NCI-H82 treated with DMSO at 0.1 percent for 48 hours (cell line): ENCODE data around the gene DDB1.

Experiments used
- DNase-seq: peaks from one replicate; lab custom pipeline; 2025; ENCODE audit not compliant: unreplicated experiment; lab: John Stamatoyannopoulos, UW

Gene DDB1

DNA sequence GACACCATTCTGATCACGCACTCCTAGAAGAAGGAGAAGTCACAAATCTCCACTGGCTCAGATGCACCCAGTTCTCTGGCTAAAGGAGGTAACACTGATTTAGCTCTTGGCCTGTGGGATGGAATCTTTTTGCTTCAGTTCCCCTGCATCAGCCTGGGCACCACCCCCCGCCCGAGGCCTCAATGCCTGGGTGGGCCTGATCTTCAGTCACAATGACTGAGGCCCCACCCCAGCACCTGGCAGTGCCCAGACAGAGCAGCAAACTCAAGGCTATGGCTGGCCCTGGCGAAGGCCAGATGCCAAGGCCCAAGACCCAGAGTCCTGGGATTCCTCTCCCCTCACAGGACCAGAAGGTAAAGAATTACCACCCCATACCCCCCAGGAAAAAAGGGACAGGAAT, 23.8 kb upstream of the DDB1 start:
- DNase-seq: no peak

DNA sequence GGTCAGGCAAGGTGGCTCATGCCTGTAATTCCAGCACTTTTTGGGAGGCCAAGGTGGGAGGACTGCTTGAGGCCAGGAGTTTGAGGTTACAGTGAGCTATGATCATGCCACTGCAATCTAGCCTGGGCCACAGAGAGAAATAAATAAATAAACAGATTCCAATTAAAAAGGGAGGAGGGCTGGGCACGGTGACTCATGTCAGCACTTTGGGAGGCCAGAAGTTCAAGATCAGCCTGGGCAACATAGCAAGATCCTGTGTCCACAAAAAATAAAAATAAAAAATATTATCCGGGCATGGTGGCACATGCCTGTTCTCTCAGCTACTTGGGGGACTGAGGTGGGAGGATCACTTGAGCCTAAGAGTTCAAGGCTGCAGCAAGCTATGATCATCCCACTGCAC, 21.3 kb upstream of the DDB1 start:
- DNase-seq: no peak

DNA sequence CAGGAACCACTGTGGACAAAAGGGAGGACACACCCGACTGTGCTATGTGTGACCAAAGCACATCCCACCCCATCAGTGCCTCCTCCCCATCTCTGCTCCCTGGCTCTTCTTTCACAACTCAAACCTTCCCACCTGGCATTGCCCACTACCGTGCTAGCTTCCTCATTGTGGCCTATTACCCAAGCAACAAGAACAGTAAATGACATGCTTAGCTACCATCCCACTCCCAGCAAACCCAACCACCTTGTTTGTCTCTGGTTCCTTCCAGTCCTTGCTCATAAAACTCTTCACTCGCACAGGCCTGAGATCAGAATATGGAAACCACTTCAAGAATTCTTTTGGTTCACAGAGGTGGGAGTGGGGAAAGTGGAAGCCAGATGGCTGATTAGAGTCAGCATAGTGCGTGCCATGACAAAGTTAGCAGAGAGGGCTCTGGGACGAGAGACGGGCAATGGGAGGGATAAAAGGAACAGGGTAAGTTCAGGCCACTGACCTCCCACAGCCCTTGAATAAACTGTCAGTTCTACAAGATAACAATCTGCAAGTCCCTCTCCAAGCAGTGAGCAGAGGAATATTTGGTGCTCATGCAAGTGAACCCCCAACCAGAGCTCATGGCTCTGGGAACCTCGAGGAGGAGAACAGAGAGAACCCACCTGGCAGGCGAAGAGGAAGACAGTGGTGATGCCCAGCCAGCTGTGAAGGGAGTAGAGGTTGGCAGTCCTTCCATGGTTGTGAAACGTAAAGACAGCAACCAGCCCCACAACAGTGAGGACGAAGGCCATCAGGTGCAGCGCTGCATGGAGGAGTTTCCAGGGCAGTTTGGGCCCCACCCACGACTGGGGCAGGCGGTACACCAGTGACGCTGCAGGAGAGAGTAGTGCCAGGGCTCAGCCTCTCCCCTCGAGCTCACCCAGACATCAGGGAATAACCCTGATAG, 20.5 kb upstream of the DDB1 start:
- DNase-seq: no peak

DNA sequence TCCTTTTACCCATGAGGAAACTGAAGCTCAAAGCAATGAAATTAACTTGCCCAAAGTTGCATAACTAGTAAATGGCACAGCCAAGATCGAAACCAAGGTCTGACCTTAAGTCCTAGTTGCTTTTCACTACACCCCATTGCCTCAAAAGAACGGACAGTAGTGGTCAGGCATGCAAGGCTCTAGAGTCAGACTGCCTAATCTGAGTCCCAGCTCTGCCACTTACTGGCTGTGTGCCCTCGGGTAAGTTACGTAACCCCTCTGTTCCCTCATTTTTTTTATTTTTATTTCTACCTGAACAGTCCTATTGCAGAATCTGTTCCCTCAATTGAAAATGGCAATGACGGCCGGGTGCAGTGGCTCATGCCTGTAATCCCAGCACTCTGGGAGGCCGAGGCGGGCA, 19.1 kb upstream of the DDB1 start:
- no peak for DNase-seq

DNA sequence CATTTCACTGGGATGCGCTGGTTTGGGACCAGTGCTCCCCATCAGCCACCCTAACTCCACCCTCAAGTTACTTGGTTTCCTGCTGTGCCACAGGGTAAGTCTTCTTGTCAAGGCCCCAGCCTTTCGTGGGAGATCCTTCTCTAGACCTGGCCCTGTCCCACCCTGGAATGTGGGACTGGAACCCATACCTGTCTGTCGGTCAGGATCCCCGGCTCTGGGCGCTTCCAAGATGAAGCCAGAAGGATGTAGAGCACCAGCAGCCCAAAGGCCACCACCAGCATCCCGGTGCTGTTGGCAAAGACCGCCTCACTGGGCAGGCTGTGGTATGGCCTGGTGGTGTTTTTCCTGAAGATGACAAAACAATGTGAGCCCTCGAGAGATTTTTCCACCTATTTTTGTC, 17.9 kb upstream of the DDB1 start:
- no peak for DNase-seq

DNA sequence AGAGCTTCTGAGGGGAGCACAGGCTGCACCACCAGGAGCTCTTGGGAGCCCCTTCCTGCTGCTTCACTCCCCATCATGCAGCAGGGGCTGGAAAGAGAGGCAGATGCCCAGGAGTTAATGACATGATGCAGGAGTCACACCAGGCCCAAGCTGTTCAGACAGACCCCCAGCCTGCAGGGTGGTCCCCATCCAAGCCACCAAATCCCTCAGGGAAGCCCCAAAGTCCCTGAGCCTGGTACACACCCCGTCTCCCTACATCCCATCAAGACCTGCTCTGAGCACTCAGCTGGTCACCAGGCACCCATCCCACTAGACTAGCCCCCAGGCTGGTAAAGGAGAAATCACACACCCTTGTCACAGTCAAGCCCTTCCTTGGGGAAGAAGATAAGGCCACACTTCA, 17.4 kb upstream of the DDB1 start:
- no peak for DNase-seq

DNA sequence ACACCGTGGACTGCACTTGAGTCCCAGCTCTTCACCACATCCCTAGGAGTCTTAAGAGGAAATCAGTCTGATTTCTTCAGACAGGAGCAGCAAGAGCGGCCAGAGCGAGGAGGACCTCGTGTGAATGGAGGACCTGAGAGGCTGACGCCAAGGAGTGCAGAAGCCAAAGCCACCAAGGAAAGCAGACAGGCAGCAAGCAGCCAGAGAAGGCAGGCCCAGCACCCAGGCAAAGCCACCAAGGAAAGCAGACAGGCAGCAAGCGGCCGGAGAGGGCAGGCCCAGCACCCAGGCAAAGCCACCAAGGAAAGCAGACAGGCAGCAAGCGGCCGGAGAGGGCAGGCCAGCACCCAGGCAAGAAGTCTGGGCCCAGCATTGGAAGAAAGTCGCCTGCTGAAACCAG, 17.0 kb upstream of the DDB1 start:
- DNase-seq: no peak

DNA sequence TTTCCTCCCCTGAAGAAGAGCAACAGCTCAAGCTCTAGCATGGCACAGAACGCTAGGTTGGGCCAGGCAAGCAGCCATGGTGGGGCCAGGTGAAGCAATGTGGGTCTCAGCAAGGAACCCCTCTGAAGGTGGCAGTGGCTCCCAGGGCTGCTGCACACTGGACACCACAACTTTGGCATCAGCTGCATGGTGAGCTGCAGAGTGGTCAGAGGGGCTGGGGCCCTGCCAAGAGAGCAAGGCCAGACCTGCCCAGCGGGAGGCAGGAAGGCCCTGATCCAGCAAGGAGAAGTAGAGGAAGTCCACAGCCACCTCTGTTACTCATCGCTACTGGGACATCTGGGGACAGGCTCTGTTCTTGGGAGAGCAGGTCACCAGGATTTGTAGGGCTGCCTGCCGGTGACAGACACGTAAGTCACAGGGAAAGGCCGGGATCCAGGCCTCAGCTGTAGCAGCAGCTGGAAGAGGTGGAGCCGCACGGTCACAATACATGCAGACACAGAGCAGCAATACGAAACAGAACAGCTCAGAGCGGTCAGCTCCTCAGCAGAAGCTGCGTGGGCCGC, 16.4 kb upstream of the DDB1 start:
- DNase-seq: no peak

DNA sequence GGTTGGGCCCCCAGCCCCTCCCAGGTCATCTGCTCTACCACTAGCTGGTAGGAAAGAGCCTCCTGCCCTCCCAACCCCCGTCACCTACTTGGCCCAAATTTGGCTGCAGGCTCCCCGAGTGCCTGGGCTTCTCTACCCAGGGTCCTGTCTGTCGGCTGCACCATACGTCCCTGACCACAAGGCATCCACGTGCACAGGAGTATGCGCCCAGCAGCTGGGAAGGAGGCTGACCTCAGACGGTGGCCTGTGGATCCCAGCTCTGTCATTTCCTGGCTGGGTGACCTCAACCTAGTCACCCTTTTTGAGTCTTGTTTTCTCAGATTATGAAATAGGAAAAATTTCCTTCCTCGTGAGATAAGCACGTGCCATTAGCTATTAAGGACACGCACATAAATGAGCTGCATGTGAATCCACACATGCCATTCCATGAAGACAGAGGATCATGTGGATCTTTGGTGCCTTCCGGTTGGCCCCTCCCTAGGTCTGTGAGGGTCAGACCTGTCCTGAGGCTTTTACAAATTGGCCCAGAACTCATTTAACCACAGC, 15.1 kb upstream of the DDB1 start:
- no peak for DNase-seq

DNA sequence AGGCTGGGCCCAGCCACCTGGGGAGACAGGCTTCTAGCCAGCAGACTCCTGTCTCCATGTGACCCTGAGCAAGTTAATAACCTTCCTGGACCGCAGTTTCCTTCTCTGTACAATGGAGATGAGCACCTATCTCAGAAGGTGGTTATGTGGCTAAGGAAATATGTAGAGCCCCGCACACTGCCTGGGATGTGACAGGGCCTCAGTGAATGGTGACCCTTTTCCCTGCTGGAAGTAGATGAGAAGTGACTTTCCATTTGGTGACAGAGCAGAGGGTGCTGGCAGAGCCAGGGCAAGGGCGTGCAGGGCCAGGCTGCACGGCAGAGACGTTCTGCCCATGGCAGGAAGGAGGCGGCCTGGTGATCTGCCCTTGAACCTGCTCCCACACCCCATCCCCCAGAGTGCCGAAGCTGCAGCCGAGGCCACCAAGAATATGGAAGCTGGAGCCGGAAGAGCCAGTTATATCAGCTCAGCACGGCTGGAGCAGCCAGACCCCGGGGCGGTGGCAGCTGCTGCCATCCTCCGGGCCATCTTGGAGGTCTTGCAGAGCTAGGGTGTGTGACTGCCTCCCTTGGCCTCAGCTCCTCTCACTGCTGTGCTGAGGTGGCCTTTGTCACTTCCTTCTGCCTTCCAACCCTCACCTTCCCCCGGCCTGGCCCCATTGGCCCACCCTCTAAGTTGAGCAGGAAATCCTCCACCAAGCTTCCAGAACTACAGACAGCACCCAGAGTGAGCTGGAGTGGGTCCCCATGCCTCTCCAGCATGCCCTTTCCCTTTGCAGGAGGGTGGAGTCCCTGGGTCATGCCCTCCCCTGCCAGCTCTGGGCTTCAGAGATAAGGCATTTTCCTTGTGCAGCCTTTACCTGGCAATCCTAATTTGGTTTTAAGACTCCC, 13.3 kb upstream of the DDB1 start:
- no peak for DNase-seq

DNA sequence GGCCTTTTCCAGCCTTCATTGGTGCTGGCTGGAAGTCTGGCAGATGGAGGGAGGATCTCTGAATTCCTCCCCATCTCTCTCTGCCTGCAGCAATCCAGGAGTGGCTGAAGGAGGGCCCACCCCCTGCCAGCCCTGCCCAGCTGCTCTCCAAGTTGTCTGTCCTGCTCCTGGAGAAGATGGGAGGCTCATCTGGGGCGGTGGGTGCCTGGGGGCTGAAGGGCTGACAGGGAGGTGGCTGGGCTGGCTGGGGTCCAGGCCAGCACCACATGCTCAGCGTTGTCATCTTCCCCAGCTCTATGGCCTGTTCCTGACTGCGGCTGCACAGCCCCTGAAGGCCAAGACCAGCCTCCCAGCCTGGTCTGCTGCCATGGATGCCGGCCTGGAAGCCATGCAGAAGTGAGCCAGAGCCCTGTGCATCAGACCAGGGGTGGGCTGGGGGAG, 12.3 kb upstream of the DDB1 start:
- DNase-seq: no peak

DNA sequence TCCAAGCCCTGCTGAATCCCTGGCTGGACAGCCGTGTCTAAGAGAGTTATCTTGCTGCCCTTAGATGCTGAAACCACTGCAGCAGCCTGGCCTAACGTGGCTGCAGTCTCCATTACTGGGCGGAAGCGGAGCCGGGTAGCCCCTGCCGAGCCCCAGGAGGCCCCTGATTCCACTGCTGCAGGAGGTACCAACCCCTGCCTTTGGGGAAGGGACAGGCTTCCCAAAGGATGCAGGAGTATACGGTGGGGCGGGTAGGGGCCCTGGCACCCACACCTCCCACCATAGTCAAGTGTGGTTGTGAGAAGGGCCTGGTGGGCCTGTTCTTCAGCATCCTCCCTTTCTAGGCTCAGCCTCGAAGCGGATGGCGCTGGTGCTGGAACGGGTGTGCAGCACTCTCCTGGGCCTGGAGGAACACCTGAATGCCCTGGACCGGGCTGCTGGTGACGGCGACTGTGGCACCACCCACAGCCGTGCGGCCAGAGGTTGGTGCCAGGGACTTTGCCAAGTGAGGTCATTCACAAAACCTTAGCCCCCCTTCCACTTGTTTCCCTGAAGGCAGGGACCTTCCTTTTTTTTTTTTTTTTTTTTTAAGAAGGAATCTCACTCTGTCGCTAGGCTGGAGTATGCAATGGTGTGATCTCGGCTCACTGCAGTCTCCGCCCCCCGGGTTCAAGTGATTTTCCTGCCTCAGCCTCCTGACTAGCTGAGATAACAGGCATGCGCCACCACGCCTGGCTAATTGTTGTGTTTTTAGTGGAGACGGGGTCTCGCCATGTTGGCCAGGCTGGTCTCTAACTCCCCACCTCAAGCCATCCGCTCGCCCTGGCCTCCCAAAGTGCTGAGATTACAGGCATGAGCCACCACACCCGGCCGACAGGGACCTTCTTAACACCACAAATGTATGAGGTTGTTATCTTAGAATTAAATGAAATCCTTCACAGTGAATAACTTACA, 11.2 kb upstream of the DDB1 start:
- DNase-seq: no peak

DNA sequence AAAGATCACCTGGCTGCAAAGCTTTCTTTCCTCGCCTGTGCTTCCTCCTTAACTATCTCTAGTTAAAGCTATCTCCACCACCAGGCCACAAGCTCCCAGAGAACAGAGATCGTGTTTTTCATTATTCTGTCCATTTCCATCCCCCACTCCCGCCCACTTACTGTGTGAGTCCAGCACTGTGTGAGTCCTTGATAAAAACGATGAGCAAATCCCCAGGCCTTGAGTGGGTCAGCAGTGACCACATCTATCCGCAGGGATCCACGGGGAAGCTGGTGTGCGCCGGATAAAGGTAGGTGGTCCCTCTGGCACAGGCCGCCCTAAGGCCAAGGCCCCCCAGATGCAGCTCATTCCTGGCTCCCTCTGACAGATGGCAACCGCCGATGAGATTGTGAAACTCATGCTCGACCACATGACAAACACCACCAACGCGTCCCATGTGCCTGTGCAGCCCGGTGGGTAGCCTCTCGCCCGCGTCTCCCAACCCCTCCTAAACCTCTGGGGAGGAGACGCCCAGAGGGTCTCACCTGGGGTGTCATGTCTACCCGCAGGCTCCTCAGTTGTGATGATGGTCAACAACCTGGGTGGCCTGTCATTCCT, 9.4 kb upstream of the DDB1 start:
- DNase-seq: no peak

DNA sequence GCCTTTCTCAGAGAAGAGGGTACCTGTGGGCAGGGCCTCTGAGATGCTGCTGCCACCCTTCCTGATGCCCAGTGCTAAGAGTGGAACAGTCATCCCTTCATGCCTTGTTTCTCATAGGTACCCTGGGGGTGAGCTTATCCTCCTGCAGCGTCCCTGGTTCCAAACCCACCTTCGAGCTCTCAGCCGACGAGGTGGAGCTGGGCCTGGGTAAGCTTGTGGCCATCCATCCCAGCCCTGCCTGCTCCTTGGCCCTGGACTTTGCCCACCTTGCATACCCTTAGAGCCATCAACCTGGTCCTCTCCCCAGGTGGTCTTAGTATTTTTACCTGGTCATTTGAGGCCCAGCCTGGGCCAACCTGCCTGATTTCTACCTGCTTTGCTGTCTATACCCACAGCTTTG, 8.8 kb upstream of the DDB1 start:
- no peak for DNase-seq

DNA sequence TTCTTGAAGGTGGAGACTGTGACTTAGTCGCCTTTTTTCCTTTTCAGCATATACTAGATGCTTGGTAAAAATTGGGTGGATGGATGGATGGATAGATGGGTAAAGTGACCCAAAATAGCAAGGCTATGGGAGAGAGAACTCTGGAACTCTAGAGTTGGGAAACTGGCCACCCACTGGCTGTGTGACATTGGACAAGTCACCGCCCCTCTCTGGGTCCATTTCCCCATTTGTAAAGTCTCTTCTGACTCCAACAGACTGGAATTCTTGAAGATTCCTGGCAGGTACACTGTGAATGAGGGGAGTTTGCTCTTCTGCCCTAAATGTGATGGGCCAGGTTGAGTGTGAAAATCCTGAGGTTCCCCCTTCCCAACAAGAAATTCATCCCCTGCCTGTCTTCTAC, 8.1 kb upstream of the DDB1 start:
- no peak for DNase-seq

DNA sequence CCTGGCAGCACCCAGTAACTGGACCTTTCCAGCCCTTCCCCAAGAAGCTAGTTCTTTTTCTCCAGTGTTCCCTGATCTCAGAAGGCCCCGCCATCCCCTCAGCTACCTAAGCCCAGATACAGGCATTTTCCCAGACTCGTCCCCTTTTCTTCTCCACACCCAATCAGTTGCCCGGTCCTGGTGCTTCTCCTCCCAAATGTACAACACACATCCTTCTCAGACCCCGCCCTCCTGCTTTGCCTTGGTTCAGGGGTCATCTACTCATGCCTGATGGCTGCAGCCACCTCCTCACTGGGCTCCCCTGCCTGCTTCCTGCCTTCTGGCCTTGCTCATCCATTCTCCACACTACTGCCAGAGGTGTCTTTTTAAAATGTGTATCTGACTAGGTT, 6.6 kb upstream of the DDB1 start:
- no peak for DNase-seq

DNA sequence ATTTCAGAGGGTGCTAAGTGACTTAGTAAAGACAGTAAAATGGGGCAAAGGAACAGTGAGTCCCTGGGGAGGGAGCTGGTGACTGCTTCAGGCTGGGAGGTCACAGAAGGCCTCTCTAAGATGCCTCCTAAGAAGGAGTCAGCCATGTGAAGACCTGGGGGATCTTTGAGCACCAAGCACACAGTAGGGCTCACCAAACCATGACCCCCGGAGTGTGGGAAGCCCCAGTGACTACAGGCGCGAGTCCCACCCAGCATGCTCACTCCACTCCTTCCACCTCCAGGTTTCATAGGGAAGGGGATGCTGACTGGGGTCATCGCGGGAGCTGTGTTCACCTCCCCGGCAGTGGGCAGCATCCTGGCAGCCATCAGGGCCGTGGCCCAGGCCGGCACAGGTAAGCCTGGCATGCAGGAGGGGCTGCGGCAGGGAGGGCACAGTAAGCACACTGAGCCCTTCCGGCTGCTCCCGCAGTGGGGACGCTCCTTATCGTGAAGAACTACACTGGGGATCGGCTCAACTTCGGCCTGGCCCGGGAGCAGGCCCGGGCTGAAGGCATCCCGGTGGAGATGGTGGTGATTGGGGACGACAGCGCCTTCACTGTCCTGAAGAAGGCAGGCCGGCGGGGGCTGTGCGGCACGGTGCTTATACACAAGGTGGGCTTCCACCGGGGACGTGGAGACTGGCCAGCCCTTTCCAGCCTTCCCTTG, 6.0 kb upstream of the DDB1 start:
- DNase-seq: no peak

DNA sequence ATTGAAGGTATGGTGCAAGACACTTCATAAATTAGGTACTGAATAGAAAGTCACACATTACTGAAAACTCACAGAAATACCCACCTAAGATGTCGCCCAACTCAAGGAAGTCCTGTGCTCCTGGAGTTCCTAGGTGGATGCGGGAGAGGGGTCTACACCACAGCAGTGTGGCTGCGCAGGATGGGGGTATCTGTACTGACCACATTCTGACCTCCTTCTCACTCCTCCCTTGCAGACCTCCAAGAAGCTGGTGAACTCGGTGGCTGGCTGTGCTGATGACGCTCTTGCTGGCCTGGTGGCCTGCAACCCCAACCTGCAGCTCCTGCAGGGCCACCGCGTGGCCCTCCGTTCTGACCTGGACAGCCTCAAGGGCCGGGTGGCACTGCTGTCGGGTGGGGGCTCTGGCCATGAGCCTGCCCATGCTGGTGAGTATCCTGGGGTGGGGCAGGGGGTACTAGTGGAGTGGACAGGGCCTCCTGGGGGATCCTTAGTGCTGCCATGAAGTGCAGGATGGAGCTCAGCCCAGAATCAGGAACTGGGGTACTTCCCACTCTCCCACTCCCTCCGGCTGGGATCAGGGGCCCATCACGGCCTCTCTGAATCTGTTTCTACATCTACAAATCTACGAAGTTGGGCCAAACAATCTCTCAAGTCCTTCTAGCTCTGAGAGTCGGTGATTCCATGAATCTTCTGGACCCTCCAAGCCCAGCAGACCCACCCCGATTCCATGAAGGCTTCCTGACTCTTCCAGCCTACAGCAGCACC, 5.0 kb upstream of the DDB1 start:
- DNase-seq: no peak
